HepG2 (cell line): ENCODE results near the gene AKAP1. TPM values are rescaled to one million over a fixed set of nuclear protein-coding genes. Genes with fewer than 3 reads are reported as not detected.

Experiments used
- ATF3 ChIP-seq: sonication (generic); formaldehyde crosslinking; IDR thresholded peaks from 2 replicates; pipeline ENCODE4 v1.4.0; 2020; ENCODE audit warnings: missing genetic modification reagents
- ATF7 ChIP-seq, 2 experiments: fragments of 450-650 bp in 1 of 2; sonication (generic) in 1 of 2; formaldehyde crosslinking in 1 of 2; IDR thresholded peaks; 2 replicates each; pipeline versions ENCODE4 v1.4.0 to v1.6.1; 2016 to 2020; ENCODE audit warnings: antibody characterized with exemption in 1 of 2, mild to moderate bottlenecking in 1 of 2, missing genetic modification reagents in 1 of 2
- ATM ChIP-seq: fragments of 450-650 bp; IDR thresholded peaks from 2 replicates; pipeline ENCODE4 v1.7.1; 2017; ENCODE audit warnings: mild to moderate bottlenecking, borderline replicate concordance
- DPF2 ChIP-seq: sonication (generic); formaldehyde crosslinking; IDR thresholded peaks from 2 replicates; pipeline ENCODE4 v1.4.0; 2020; ENCODE audit warnings: mild to moderate bottlenecking, low read depth, missing genetic modification reagents, borderline replicate concordance
- E2F2 ChIP-seq: sonication (generic); formaldehyde crosslinking; IDR thresholded peaks from 2 replicates; pipeline ENCODE4 v1.4.0; 2020; ENCODE audit warnings: missing genetic modification reagents, borderline replicate concordance
- E2F5 ChIP-seq: sonication (generic); formaldehyde crosslinking; conservative IDR thresholded peaks from 2 replicates; pipeline ENCODE4 v1.4.0; 2020; ENCODE audit warnings: missing genetic modification reagents
- HES4 ChIP-seq: sonication (generic); formaldehyde crosslinking; IDR thresholded peaks from 2 replicates; pipeline ENCODE4 v1.9.0; 2021; ENCODE audit warnings: mild to moderate bottlenecking, missing genetic modification reagents, borderline replicate concordance
- KLF16 ChIP-seq, 2 experiments: sonication (generic) in 1 of 2; formaldehyde crosslinking in 1 of 2; IDR thresholded peaks; 2 replicates each; pipeline versions ENCODE4 v1.6.1 to v1.8.0; 2016 to 2023; ENCODE audit warnings: missing genetic modification reagents in 2 of 2, missing compliant biosample characterization in 1 of 2
- MED13 ChIP-seq: sonication (generic); formaldehyde crosslinking; IDR thresholded peaks from 2 replicates; pipeline ENCODE4 v1.5.0; 2020; ENCODE audit warnings: missing genetic modification reagents
- NAIF1 ChIP-seq: sonication (generic); formaldehyde crosslinking; IDR thresholded peaks from 2 replicates; pipeline ENCODE4 v1.5.0; 2020; ENCODE audit warnings: mild to moderate bottlenecking, missing genetic modification reagents, borderline replicate concordance
- NR2C2 ChIP-seq: sonication (generic); formaldehyde crosslinking; IDR thresholded peaks from 2 replicates; pipeline ENCODE4 v1.4.0; 2020; ENCODE audit warnings: missing genetic modification reagents, mild to moderate bottlenecking, moderate library complexity, borderline replicate concordance
- PAF1 ChIP-seq: IDR thresholded peaks from 2 replicates; pipeline ENCODE4 v1.6.1; 2016; ENCODE audit warnings: missing genetic modification reagents, missing compliant biosample characterization
- PLSCR1 ChIP-seq: sonication (generic); formaldehyde crosslinking; IDR thresholded peaks from 2 replicates; pipeline ENCODE4 v1.5.0; 2020; ENCODE audit warnings: missing genetic modification reagents, mild to moderate bottlenecking, borderline replicate concordance
- RFX5 ChIP-seq: IDR thresholded peaks from 2 replicates; pipeline ENCODE4 v1.6.1; 2011; ENCODE audit warnings: low read depth, low read length, improper control_type of control experiment
- SRSF4 ChIP-seq: fragments of 200-400 bp; formaldehyde crosslinking; IDR thresholded peaks from one replicate; pipeline ENCODE4 v1.6.1; 2018; ENCODE audit warnings: mild to moderate bottlenecking, low read depth, low read length, moderate library complexity; ENCODE audit not compliant: poor library complexity, severe bottlenecking
- SRY ChIP-seq: sonication (generic); formaldehyde crosslinking; IDR thresholded peaks from 2 replicates; pipeline ENCODE4 v1.8.0; 2022; ENCODE audit warnings: mild to moderate bottlenecking, missing genetic modification reagents
- TCF12 ChIP-seq, 2 experiments: fragments of 450-650 bp in 1 of 2; sonication (generic) in 1 of 2; formaldehyde crosslinking in 1 of 2; IDR thresholded peaks; 2 replicates each; pipeline versions ENCODE4 v1.6.1 to v1.8.0; 2017 to 2022; ENCODE audit warnings: antibody characterized with exemption in 1 of 2, mild to moderate bottlenecking in 1 of 2, missing genetic modification reagents in 1 of 2, moderate library complexity in 1 of 2
- ZBTB4 ChIP-seq: sonication (generic); formaldehyde crosslinking; IDR thresholded peaks from 2 replicates; pipeline ENCODE4 v1.4.0; 2020; ENCODE audit warnings: missing genetic modification reagents, mild to moderate bottlenecking, borderline replicate concordance
- ZBTB8A ChIP-seq: sonication (generic); formaldehyde crosslinking; IDR thresholded peaks from 2 replicates; pipeline ENCODE4 v1.4.0; 2020; ENCODE audit warnings: mild to moderate bottlenecking, low read depth, missing genetic modification reagents, borderline replicate concordance
- ZNF597 ChIP-seq: sonication (generic); formaldehyde crosslinking; IDR thresholded peaks from 2 replicates; pipeline ENCODE4 v1.5.0; 2020; ENCODE audit warnings: missing genetic modification reagents
- polyA plus RNA-seq, 8 experiments: library from polyadenylated mRNA; depleted of rRNA in 3 of 8; stranded (reverse) in 7 of 8; unstranded in 1 of 8; fragments of >200 nt; fragmentation: Illumina TruSeq in 4 of 8; extraction: Trizol in 4 of 8; gene quantifications; 2 replicates each; pipeline versions ENCODE4 v1.2.1 to v1.2.3, GENCODE V29; 2011 to 2016; ENCODE audit warnings: low read depth in 4 of 8, missing spikeins in 1 of 8, mixed read lengths in 1 of 8; ENCODE audit not compliant: insufficient read depth in 1 of 8
- total RNA-seq, 5 experiments: library from RNA; depleted of rRNA; stranded (reverse); fragments of >200 nt; fragmentation: Illumina TruSeq; extraction: Trizol; gene quantifications; 2 replicates each; pipeline ENCODE4 v1.2.3, GENCODE V29; 2016; ENCODE audit warnings: low read depth in 1 of 5

AKAP1 gene
- total and polyA plus RNA-seq, 2 of the 13 experiments (the other 11 are each of a cell fraction or from before 2014, with no cell fraction given): 101 to 131 TPM

- TF ChIP-seq MED13 (CRISPR knock-in tag): peak; percentile 77; the same call in 1 of the 2 replicates
- no peak for TF ChIP-seq TCF12 (IDR thresholded peaks at IDR 0.05)
- no peak for TF ChIP-seq TCF12 (CRISPR knock-in tag; IDR thresholded peaks at IDR 0.05)
- TF ChIP-seq ZBTB4 (CRISPR knock-in tag): no peak
- no peak for TF ChIP-seq SRSF4
- no peak for TF ChIP-seq NR2C2 (CRISPR knock-in tag)
- no peak for TF ChIP-seq ZNF597 (CRISPR knock-in tag)
- TF ChIP-seq ATM: no peak
- TF ChIP-seq E2F2 (CRISPR knock-in tag): no peak
- no peak for TF ChIP-seq NAIF1 (CRISPR knock-in tag)
- TF ChIP-seq KLF16 (CRISPR knock-in tag; IDR thresholded peaks at IDR 0.05): peak in 1 of 2 experiments; percentile 78; a peak in 2 of 4 replicates
- TF ChIP-seq RFX5: 0 out of 2 replicates have a peak, but pooled peaks have one; percentile 46
- TF ChIP-seq PAF1 (CRISPR knock-in tag): no peak
- 0 out of 2 replicates have a peak, but pooled peaks have one; percentile 18 for TF ChIP-seq PLSCR1 (CRISPR knock-in tag)
- no peak for TF ChIP-seq HES4 (CRISPR knock-in tag)
- no peak for TF ChIP-seq ATF7 (IDR thresholded peaks at IDR 0.05)
- TF ChIP-seq ATF7 (CRISPR knock-in tag; IDR thresholded peaks at IDR 0.05): 0 out of 2 replicates have a peak, but pooled peaks have one; percentile 39
- peak; percentile 49; the same call in 1 of the 2 replicates for TF ChIP-seq ATF3 (CRISPR knock-in tag)
- peak; percentile 24; the same call in 1 of the 2 replicates for TF ChIP-seq SRY (CRISPR knock-in tag)
- TF ChIP-seq E2F5 (CRISPR knock-in tag): peak; percentile 76; the same call in 1 of the 2 replicates
- no peak for TF ChIP-seq DPF2 (CRISPR knock-in tag)
- no peak for TF ChIP-seq ZBTB8A
Measured at GRCh38 chr17:57084802-57085447, at the start of gene AKAP1 (continued).
